Measurements from ENCODE around the gene MAPKAPK3.
A peak's percentile ranks its signal among the peaks of the same experiment; 100 is the strongest.
"Not testable (repeated sequence)": the region's sequence is repeated elsewhere in the genome, so short reads cannot be mapped to it uniquely, and the experiment has no call there.

The MAPKAPK3 gene

DNA sequence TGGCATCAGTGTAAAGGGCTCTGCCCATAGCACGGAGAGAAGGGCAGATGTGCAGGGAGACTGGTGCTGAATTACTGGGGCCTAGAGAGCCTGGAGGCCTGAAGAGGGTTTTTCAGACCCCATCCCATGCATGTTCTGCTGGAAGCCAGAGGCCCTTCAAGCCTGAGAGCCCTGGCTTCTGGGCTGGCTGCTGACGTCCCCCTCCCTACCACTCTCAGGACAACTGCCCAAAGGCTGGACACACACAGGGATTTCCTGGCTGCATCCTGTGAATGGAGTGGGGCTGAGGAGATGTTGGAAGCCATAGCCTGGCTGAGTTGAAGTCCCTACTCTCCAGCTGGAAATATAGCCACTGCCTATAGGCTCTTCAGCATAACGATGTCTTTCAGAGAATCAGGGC is 40.9 kb downstream of the MAPKAPK3 start:
- no peak for DNase-seq

DNA sequence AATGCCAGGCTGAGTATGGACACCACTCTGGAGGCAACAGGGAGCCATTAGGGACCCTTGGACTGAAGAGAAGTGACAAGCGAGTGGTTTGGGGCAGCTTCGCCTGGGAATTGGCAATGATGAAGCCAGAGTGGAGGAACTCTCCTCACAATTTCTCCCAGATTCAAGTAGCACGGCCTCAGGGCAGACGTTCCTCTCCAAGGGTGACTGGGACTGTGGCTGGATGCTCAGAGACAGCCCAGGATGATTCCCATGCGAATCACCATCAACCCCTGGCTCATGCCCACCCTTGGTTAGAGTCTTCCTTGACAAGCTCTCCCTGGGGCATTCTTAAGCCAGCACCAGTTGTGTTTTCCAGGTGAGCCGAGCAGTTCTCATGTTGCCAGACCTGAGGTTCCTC is 41.5 kb downstream of the MAPKAPK3 start:
- no peak for DNase-seq

DNA sequence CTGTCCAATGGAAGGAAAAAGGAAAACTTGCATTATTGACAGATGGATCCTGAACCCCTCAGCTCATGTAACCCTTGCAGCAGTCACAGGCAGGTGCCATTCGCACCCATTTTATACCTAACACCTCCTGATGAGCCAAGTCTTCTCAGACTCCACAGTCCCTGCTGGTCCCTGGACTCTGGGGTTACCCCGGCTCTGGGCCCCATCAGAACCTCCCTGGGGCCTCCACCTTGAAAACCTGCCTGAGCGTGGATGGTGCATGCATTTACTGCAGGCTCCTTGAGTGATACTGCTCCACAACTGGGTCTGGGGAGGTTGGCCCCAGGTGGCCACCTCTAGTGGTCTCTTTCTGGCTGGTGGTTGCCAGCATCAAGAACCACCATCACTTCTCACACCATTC is 41.9 kb downstream of the MAPKAPK3 start:
- DNase-seq: no peak

DNA sequence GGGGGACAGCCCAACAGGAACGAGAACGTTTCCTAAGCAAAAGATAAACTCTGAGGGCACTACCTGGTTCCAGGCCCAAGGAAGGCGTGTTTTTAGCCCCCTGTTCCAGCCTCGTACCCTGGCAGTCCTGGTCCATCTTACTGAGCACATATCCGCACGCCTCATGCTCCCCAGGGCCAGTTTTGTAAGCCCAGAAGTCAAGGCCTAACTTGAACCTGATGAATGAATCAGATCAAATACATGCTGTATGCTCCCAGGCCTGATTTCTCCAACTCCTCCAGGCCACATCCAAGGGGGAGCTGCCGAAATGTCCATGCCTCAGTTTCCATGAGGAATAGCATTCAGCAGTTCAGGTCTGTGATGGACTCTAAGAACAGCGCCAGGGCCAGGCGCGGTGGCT is 43.4 kb downstream of the MAPKAPK3 start:
- no peak for DNase-seq

DNA sequence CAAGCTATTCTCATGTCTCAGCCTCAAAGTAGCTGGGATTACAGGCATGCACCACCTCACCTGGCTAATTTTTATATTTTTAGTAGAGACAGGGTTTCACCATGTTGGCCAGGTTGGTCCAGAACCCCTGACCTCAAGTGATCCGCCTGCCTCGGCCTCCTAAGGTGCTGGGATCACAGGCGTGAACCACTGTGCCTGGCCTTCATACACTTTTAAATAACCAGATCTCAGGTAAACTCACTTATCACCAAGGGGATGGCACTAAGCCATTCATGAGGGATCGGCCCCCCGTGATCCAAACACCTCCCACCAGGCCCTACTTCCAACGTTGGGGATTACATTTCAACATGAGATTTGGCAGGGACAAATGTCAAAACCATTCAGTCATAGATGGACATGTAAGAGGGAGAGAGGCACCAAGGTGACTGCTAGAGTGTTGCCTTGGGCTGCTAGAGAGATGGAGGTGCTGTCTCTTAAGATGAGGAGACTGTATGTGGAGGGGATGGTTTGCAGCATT is 44.4 kb downstream of the MAPKAPK3 start:
- DNase-seq: no peak

DNA sequence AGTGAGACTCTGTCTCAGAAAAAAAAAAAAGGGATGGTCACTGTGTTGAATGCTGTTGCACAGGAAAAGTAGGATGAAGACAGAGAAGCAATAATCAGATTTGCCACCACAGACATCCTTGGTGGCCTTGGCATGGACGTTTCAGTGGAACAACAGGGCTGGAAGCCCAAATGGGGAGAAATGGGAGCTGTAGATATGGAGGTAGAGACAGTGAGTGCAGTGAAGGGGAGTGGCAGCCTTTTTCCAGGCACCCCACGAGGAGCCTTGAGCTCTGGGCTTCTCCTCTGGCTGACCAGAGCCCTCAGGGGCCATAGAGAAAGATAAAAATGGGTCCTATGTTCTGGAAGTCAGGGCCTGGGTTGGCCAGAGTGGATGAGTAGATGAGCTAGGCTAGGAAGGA is 45.5 kb downstream of the MAPKAPK3 start:
- no peak for DNase-seq

DNA sequence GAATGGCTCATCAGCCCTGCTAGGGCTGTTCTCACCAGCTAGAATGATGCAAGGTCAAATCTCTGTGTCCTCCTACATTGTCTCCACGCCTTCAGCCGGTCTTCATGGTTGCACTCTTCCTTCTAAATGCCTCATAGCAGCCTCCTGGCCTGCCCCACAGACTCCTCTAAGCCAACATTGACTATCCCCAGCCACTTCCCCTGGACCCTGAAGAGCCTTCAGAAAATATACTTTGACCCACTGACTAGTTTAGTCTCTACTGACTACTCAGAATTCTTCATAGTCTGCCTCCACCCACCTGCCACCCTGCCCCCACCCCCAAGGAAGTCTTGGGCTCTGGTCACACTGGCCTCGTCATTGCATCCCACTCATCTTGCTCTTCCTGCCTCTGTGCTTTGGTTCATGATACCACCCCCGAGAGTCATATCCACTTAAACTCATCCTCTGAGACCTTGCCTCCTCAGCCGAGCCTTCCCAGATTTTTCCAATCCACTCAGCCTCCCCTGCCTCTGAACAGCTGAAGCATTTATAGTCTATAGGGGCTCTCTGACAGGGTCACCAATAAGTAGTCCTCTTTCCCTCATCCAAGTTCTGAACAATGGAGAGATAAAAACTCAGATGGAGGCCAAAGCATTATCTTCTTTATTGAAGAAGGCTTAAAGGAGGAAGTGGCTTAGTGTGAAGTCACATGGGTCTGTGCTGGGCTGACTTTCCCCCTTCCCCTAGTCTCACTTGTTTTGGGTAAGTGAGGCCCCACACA is 48.3 kb downstream of the MAPKAPK3 start:
- no peak for DNase-seq

DNA sequence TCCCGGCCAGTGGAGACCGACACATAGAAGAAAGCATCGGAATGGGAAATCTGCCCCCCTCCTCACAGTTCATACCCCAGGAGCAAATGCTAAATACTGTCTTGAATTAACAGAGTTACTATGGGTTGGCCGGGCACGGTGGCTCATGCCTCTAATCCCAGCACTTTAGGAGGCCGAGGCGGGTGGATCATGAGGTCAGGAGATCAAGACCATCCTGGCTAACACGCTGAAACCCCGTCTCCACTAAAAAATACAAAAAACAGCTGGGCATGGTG is 48.8 kb downstream of the MAPKAPK3 start:
- DNase-seq: not testable (repeated sequence)

DNA sequence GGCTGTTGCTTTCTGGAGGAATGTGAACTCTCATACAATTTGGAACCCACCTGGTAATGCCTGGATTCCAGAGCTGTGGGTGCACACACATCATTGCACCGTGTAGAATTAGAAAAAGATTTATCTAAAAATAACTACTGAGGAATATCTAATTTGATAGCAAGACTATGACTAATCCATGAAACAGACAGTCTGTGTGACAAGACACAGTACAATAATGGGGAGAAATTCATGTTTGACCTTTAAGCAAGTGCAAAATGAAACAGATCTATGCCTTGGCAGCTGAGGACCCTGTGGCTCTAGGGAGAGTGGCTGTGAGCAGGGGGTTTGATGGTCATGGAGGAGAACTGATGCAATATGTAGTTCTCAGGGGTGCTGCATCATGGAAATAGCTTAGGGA is 49.9 kb downstream of the MAPKAPK3 start:
- DNase-seq: no peak

DNA sequence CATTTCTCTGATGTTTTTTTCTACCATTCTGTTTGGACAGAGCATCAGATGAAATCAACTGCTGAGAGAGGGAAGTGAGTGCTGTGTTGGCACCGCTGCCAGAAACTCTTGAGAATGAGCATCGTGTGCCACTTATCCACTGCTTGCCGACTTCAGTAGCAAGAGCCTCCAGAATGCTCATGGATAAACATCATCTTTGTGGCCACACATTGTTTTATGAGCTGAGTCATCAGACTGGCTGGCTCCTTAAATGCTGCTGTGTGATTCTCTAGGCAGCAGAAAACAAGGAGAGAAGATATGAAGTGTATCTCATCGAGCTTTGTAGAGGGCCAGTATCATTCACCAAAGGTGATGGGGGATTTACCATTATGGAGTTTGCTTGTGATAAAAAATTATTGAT is 54.4 kb downstream of the MAPKAPK3 start:
- DNase-seq: peak in 1 of 2 experiments; percentile 16

DNA sequence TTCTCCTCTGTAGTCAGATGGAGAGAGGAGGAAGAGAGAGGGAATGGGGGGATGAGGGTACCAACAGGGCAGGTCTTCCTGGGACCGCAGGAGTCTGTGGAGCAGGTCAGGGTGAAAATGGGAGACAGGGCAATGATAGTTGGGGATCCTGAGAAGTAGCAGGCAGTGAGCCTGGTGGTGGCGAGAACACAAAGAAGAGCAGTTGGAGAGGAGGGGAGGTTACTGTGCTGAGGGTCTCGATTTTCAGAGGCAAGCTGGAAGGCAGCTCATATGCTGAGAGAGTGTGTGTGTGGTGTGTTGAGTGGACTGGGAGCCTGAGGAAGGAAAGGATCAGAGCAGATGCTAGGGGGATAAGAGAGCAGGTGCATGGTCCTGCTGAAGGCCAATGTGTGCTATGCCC is 55.7 kb downstream of the MAPKAPK3 start:
- DNase-seq: no peak

DNA sequence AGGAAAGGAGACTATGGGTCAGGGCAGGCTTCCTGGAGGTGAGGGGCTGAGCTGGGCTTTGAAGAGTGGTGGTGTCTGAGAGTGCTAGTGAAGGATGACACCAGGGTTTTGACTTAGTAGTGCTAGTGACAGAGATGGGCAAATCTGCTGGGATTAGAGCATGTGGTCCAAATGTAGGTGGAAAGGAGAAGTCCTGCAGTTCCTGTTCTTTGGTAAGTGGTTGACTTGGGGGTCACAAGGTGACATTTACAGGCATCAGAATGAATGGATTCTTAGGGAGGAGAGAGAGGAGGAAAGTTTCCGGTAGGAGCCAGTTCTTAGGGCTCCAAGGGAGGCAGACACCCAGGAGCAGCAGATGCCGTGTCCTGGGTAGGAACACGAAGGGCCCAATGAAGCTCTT is 57.0 kb downstream of the MAPKAPK3 start:
- DNase-seq: no peak

DNA sequence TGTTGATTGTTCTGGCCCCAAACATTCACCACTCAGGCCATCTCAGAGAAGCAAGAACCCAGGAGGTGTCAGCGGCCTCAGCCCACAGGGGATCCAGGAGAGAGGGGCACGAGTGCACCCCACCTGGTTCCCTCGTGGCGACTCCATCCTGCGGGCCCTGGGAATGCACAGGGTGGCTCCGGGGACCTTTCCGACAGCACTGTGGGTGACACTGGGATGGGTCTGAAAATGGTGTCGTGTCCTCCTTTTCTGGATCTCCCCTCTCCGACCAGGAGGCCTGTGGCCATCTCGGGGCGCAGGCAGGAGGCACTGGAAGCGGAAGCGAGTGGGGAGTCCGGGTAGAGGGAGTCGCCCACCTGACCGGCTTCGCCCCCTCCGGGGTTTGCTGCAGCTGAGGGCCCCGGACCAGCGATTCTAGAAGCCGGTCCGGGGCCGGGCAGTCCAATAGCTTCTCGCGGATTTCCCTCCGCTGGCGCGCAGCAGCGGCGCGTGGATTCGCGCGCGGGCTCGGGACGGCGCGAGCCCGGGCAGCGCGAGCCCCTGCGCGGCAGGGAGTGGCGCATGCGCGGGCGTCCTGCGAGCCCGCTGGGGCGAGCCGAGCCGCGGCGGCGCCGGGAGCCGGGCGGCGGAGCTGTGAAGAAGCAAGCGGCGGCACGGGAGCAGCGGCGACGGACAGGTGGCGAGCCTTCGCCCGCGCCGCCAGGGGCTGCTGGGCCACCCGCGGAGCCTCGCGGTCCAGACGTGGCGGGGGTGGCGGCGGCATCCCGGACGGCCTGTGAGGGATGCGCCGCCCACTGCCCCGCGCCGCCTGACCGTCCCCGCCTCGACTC is 57.6 kb downstream of the MAPKAPK3 start, which contains the start of gene DOCK3:
TSS of gene DOCK3 (plus strand) at position 579 of the 830 bp plus-strand sequence. CDS start 337 bp downstream, outside the sequence.
- peak in 1 of 2 experiments; percentile 58 for DNase-seq

DNA sequence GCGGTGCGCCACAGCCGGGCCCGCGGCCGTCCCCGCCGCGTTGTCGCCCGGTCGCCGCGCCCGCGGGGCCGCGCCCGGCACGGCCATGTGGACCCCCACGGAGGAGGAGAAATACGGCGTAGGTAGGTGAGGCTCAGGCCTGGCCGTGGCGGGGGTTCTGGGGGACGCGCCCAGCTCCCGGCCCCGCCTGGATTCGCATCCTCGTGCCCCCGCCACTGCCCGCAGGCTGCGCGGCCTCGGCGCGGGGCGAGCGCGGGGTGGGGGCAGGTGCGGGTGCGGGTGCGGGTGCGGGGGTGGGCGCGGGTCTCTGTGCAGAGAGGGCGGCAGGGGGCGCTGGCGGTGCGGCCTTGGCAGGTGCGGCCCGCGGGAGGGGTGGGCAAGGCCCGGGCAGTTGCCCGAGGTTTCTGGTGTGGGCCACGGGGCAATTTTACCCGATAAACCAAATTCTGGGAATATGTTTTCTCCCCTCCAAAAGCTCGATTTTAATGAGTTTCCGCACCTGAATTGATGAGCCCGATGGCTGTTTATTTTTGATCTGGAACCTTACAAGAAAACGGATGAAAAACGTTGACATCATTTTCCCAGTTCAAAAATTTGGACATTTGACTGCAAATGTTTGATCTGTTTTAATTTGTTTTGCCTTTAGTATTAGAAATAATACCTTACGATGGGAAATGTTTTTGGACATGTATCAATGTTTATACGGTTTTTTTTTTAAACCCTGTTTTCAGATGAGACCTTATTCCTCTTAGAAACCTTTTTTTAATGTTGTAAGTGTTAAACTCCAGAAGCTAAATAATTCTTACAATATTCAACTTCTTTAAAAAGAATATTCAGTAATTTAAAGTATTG is 58.5 kb downstream of the MAPKAPK3 start:
- DNase-seq: peak in 1 of 2 experiments; percentile 17

DNA sequence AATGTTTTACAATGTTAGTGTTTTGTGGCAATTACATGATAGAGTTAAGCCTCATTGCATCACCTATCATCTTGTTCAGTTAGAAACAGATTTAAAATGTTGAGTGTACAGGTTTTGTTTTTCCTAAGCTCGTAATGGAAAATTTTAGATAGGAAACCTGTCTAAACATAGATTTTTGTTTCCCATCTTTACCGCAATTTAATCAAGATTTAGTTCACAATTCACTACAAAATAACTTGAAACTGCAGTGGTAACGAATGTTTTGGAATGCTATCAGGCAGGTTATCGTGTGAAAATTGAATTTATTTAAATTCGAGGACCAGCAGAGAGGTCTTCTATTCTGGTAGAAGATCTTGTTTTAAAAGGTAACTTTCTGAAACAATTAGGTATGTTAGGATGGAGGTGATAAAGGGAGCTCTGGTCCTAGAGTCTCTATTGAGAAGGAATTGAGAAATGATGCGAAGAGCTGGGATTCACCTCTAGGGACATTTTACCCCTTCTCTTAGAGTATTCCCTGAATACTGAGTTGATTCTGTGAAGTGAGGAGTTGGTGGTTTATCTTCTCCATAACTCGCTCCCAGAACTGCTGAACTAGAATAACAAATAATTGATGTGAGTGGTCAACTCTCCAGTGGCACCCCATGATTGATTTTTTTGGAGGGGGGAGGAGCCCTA is 59.2 kb downstream of the MAPKAPK3 start:
- DNase-seq: no peak

DNA sequence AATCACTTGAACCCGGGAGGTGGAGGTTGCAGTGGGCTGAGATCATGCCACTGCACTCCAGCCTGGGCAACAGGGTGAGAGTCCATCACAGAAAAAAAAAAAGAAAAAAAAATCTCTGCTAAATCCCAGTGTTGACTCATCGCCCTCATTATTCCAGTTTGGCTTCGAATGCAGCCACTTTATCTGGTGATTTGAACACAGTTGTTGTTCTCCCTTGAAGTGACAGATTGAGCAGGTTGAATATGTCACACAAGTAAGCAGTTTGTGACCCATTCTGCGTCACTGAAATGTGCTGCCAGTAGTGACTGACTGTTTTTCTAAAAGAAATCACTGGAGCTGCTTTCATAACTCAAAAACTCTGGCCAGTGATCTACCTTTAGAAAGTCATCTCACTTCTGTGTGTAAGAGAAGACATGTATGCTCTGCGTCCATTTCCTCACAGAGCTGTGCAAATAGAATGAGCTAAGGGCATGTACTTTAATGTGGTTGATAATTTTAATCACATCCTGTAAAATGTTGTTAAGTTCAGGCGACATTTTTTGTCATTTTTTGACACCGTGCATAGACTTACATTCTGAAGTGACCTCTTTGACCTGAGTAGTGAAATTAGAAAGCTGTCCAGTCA is 70.3 kb downstream of the MAPKAPK3 start:
- no peak for DNase-seq

DNA sequence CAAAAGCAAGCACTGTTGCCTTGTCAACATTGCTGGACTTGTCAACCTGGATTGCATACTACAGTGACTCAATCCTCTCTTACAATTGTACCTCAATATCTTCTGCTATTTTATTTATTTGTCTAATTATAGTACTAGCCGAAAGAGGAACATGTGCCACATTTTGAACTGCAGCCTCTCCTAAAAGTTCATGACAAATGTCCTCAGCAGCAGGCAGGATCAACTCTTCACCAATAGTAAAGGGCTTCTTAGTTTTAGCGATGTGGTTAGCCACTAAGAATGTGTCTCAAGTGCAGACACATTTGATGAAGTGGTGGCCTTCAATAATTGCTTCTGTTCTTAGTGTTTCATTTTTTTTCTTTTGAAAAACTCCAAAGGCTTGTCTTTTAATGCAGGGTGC is 71.0 kb downstream of the MAPKAPK3 start:
- no peak for DNase-seq

DNA sequence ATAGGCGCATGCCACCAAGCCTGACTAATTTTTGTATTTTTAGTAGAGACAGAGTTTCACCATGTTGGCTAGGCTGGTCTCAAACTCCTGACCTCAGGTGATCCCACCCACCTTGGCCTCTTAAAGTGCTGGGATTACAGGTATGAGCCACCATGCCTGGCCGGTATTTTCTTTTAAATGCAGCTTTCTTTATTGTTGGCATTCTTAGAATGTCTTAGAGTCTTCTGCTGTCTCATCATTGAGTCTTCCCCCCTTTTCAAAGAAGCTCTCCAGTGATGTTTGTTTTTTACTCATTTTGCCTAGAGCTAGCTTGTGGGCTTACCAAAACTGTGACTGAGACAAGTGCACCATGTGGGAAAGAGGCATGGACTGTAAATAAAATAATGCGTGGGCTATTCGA is 71.7 kb downstream of the MAPKAPK3 start:
- DNase-seq: not testable (repeated sequence)

DNA sequence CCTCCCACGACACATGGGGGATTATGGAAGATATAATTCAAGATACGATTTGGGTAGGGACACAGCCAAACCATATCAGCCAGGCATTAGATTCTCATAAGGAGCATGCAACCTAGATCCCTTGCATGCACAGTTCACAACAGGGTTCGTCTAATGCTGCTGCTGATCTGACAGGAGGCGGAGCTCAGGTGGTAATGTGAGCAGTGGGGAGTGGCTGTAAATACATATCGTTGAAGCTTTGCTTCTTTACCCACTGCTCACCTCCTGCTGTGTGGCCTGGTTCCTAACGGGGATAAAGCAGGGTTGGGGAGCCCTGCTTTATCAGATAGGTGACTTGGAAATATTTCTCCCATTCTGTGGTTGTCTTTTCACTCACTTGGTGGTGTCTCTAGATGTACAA is 72.6 kb downstream of the MAPKAPK3 start:
- no peak for DNase-seq

DNA sequence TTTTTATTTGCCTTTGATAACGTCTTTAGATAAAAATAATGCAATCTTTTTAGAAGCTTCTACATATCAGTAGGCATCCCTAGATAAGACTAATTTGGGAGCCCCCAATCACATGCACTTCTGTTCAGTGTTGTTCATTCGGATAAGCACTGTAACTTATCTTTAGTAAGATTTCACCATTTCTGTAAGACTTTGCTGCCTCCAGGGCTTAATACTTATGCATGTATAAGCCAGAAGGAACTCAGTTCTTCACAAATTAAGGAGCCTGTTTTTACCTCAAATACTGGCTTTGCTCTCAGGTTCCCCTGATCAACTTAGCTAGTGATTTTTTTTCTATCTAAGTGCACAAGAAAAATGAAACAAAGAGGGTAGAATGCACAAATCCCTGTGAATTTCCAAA is 78.1 kb downstream of the MAPKAPK3 start:
- no peak for DNase-seq

DNA sequence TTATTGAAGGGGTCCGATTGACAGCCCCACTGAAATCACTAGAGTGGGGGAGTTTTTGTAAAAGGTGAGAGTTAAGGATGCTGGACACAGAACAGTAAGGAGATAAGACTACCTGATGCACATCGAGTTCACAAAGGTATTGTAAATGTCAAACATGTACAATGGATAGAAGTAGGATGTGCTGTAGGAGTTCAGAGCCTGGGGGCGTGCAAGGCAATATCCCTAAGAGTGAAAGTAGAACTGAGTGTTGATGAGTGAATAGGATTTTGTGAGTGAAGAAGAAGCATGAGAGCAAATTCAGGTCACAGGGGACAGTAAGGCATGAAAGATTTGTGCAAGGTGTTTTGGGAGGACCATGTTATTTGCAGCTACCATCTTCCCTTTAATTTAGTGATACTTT is 79.3 kb downstream of the MAPKAPK3 start:
- no peak for DNase-seq

DNA sequence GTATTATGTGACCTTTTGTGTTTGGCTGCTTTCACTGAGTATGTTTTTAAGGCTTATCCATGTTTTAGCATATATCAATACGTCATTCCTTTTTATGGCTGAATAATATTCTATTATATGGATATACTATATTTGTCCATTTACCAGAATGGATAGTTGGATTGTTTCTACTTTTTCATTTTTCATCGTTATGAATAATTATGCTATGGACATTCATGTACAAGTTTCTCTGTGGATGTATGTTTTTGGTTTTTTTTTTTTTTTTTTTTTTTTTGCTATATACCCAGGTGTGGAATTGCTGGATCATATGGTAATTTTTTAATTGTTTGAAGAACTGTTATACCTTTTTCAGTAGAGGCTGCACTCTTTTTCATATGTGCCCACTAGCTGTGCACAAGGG is 81.3 kb downstream of the MAPKAPK3 start:
- no peak for DNase-seq

Data from NCI-H446 (cell line).